ENCODE measurements around the gene TRPM3. TPM values are rescaled to one million over a fixed set of nuclear protein-coding genes. Genes with fewer than 3 reads are reported as not detected.

TRPM3 gene
- polyA plus RNA-seq, 2 of the 4 experiments (the other 2 are of a cell fraction): not detected

GRCh38 chr9:70607329-70607728 is 514.1 kb downstream of the TRPM3 start:
- no peak overlapping the region for H3K27ac ChIP-seq
- H3K9me3 ChIP-seq: no peaks in the 10 kb centered on the region
- ChIA-PET POLR2A (no interaction called here), CTCF (interaction anchor here (1.0 to 1.8 kb wide), 2 partner anchors 11 to 267 kb away, joined by 4 to 7 read pairs; no protein-coding TSS in a partner anchor)
- TF ChIP-seq HOXB5 (CRISPR knock-in tag; IDR thresholded peaks at IDR 0.05): no peak
- TF ChIP-seq EHF (CRISPR knock-in tag; IDR thresholded peaks at IDR 0.05): no peak
- TF ChIP-seq ZSCAN20 (CRISPR knock-in tag; IDR thresholded peaks at IDR 0.05): no peak
- no peak for TF ChIP-seq KDM1A (IDR thresholded peaks at IDR 0.05; ENCODE audit: low read depth)
- no peak for TF ChIP-seq HDAC2 (IDR thresholded peaks at IDR 0.05)
- TF ChIP-seq FOXS1 (CRISPR knock-in tag; IDR thresholded peaks at IDR 0.05): no peak
- no peak for TF ChIP-seq PBX3 (IDR thresholded peaks at IDR 0.05)
- TF ChIP-seq POLR2AphosphoS2 (conservative IDR thresholded peaks at IDR 0.05; ENCODE audit: low read length): no peak
- no peak for TF ChIP-seq ZNF302 (CRISPR knock-in tag; IDR thresholded peaks at IDR 0.05)
- TF ChIP-seq PHF8 (IDR thresholded peaks at IDR 0.05; ENCODE audit: borderline replicate concordance, low read depth): no peak
- no peak for TF ChIP-seq KDM5A (IDR thresholded peaks at IDR 0.05)
- TF ChIP-seq NFE2L2 (conservative IDR thresholded peaks at IDR 0.05; ENCODE audit: low read length): no peak
- TF ChIP-seq E2F6 (IDR thresholded peaks at IDR 0.05; ENCODE audit: borderline replicate concordance, low read depth): no peak
- no peak for TF ChIP-seq ESRRA (IDR thresholded peaks at IDR 0.05; ENCODE audit: borderline replicate concordance, low read length)
- TF ChIP-seq JUN (IDR thresholded peaks at IDR 0.05): no peak
- TF ChIP-seq, protein P1, sequence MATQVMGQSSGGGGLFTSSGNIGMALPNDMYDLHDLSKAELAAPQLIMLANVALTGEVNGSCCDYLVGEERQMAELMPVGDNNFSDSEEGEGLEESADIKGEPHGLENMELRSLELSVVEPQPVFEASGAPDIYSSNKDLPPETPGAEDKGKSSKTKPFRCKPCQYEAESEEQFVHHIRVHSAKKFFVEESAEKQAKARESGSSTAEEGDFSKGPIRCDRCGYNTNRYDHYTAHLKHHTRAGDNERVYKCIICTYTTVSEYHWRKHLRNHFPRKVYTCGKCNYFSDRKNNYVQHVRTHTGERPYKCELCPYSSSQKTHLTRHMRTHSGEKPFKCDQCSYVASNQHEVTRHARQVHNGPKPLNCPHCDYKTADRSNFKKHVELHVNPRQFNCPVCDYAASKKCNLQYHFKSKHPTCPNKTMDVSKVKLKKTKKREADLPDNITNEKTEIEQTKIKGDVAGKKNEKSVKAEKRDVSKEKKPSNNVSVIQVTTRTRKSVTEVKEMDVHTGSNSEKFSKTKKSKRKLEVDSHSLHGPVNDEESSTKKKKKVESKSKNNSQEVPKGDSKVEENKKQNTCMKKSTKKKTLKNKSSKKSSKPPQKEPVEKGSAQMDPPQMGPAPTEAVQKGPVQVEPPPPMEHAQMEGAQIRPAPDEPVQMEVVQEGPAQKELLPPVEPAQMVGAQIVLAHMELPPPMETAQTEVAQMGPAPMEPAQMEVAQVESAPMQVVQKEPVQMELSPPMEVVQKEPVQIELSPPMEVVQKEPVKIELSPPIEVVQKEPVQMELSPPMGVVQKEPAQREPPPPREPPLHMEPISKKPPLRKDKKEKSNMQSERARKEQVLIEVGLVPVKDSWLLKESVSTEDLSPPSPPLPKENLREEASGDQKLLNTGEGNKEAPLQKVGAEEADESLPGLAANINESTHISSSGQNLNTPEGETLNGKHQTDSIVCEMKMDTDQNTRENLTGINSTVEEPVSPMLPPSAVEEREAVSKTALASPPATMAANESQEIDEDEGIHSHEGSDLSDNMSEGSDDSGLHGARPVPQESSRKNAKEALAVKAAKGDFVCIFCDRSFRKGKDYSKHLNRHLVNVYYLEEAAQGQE (IDR thresholded peaks at IDR 0.05): no peak
- no peak for TF ChIP-seq TP53 (CRISPR knock-in tag; IDR thresholded peaks at IDR 0.05)
- TF ChIP-seq FOSB (CRISPR knock-in tag; IDR thresholded peaks at IDR 0.05): no peak
- no peak for TF ChIP-seq POLR2A (IDR thresholded peaks at IDR 0.05; ENCODE audit: low read length)
- no peak for FAIRE-seq
- H3K4me1 ChIP-seq: no peaks in the 10 kb centered on the region
- no peak for DNase-seq (ENCODE audit: low read depth in 1 of 2, low spot score in 1 of 2)
- H3K4me2 ChIP-seq: no peak overlapping the region
- 61% methylated on average over 5 of the region's 5 CpGs for WGBS (ENCODE audit: missing lambda C conversion rate)
- no peak for ATAC-seq
- no peak overlapping the region for H3K4me3 ChIP-seq

GRCh38 chr9:70603020-70603411 is 518.4 kb downstream of the TRPM3 start:
- H3K4me3 ChIP-seq: no peak overlapping the region
- no peak overlapping the region for H3K4me2 ChIP-seq
- no peaks in the 10 kb centered on the region for H3K9me3 ChIP-seq
- TF ChIP-seq TFCP2L1 (CRISPR knock-in tag; IDR thresholded peaks at IDR 0.05): no peak
- TF ChIP-seq EHMT2 (IDR thresholded peaks at IDR 0.05; ENCODE audit: low read depth): no peak
- TF ChIP-seq JUNB (IDR thresholded peaks at IDR 0.05): no peak
- TF ChIP-seq ATOH8 (CRISPR knock-in tag; IDR thresholded peaks at IDR 0.05; ENCODE audit: low read depth): no peak
- TF ChIP-seq CHD4 (IDR thresholded peaks at IDR 0.05; ENCODE audit: borderline replicate concordance): no peak
- no peak for TF ChIP-seq HOXA7 (CRISPR knock-in tag; IDR thresholded peaks at IDR 0.05)
- TF ChIP-seq CHD2 (IDR thresholded peaks at IDR 0.05; ENCODE audit: low read length, partially characterized antibody): no peak
- TF ChIP-seq RNF2 (IDR thresholded peaks at IDR 0.05; ENCODE audit: borderline replicate concordance, low read depth): no peak
- ChIA-PET POLR2A (interaction anchor here (0.6 to 3.2 kb wide), 3 partner anchors 64 to 262 kb away, joined by 5 to 39 read pairs (median 5); no protein-coding TSS in a partner anchor), CTCF (interaction anchor here (0.6 to 2.1 kb wide), 55 partner anchors 10 to 1180 kb away, joined by 3 to 38 read pairs (median 4); no protein-coding TSS in a partner anchor)
- H3K27ac ChIP-seq: no peak overlapping the region
- DNase-seq (ENCODE audit: low read depth in 1 of 2, low spot score in 1 of 2) (no peak), ATAC-seq (no peak), FAIRE-seq (no peak)
- 35% methylated on average over 6 of the region's 6 CpGs for WGBS (ENCODE audit: missing lambda C conversion rate)
- H3K4me1 ChIP-seq: no peaks in the 10 kb centered on the region

Data from A549 (cell line).